Activated CD4-positive, alpha-beta T cell treated with anti-CD3 and anti-CD28 coated beads, Interleukin-2, amount 50 U/mL, for 24 hours (primary cell): ENCODE data around the gene TGFBRAP1.
"Not testable (repeated sequence)": the region's sequence is repeated elsewhere in the genome, so short reads cannot be mapped to it uniquely, and the experiment has no call there.

Source experiments
- DNase-seq, 2 donors: peaks; one replicate each; pipeline ENCODE4 v3.0.0-alpha.2; 2020; ENCODE audit warnings: low read depth in 1 of 2, low spot score in 1 of 2

Gene TGFBRAP1

DNA sequence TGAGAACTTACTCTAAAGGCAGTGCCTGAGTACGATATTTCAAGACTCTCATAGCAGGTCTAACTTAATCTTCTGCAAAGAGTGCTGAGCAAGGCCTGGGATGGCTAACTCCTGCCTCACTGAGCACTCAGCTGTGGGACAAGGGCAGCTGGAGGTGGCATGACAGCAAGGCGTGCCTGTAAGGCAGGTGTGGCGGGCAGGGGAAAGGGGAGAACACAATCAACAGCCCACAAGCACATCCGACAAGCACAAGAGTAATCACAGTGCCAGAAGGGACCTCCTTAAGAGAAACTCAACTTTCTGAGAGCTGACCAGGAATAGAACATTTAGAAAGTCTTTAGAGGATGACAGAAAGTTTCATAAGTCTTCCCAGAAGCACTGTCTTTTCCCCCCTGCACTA lies 46.0 kb downstream of the TGFBRAP1 start:
- no peak for DNase-seq

DNA sequence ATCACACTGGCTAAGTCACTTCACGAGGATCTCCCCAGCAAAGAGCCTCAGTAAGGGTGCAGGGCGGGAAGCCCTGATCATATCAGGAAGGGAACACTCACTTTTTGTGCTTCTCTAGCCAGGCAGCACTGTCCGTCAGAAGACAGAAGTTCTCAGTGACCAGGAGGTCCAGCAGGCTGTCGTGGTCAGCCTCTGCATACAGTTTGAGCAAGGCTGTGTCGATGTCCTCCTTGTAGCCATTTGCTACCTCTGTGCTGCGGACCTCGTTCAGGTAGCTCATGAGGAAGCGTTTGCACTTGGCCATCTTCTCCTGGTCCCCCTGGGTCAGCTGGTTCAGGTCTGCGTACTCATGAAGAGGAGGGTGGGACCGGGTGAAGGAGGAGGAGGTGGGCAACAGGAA lies 49.3 kb downstream of the TGFBRAP1 start:
- DNase-seq = no peak

DNA sequence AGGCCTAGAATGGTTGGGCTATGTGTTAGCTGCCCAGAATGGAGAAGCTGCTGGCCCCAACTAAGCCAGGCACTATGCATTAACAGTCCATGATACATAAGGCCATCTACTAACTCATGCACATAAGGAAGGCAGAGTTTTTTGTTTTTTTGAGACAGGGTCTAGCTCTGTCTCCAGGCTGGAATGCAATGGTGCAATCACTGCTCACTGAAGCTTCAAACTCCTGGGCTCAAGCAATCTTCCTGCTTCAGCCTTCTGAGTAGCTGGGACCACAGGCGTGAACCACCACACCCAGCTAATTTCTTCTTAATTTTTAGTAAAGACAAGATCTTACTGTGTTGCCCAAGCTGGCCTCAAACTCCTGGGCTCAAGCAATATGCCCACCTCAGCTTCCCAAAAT lies 50.4 kb downstream of the TGFBRAP1 start:
- no peak for DNase-seq

DNA sequence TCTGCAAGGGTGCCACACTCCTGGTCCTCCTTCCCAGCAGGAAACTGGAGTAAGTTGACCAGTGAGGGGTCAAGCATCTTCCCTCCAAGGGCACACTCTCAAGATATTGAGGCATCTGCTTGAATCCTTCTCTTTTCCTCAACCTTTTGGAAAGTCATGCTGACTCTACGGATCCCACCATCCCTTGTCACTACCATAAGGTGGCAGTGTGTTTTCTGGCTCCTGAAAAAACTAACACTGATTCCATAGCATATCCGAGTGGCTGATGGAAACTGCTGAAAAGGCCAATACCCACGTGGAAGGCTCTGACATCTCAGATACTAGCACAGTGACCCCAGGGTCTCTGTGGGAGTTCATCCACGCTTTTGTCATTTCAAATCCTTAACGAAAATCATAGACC lies 50.9 kb downstream of the TGFBRAP1 start:
- no peak for DNase-seq

DNA sequence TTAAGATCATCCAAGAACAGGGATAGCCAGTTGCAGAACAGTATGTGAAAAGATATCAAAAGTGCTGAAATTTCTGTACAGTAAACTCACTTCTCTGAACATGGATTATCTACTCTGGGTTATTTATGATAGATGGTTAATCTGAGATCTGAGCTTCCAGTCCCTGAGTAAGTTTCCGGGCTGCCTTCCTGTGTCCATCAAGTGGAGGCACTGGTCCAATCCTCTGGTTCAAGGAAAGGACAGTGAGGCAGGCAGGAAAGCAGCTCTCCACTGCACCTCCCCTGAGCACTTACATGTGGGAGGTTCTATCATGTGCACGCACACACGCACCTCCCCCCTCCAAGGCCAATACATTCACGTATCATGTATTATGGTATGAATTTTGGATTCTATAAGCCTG lies 55.5 kb downstream of the TGFBRAP1 start:
- no peak for DNase-seq

DNA sequence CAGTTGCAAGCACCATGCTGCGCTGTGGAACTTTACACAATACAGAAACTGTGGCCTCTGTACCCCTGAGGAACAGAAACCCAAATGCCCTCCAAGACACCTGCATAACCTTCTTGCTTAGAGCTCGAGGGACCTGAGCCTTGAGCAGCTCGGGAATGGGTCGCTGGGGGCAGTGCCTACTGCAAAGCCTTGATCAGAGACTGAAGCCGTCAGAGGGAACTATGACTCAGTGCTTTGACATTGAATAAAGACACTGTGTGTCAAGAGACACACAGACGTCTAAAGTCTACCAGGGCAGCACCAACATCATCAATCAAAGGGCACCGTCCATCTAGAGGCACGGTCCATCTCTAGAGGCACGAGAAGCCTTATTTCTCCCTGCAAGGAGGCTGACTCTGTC lies 57.4 kb downstream of the TGFBRAP1 start:
- DNase-seq = no peak

DNA sequence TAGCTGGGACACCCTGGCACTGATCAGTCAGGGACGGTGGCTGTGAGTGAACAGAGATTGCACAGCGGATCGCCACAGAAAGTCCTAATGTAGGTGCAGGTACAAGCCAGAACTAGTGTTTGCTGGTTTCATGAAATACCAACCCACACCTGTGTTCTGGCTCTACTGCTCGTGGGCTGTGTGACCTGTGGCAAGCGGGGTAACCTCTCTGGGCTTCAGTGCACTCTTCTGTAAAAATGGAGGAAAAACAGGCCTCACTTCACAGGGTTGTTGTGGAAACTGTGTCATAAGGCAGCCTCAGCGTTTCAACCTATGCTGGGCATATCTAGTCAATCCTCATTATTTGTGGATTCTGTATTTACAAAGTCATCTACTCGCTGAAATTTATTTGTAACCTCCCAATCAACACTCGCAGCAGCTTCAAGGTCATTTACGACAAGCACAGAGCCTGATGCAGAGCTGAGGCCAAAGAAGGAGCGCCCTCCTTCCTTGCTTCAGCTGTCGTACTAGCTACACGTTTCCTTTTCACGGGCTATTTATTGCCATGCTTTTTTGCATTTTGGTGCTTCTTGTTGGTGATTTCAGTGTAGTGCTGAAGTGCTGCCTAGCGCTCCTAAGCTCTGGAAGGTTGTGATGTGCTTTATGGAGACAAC lies 58.0 kb downstream of the TGFBRAP1 start:
- no peak for DNase-seq

DNA sequence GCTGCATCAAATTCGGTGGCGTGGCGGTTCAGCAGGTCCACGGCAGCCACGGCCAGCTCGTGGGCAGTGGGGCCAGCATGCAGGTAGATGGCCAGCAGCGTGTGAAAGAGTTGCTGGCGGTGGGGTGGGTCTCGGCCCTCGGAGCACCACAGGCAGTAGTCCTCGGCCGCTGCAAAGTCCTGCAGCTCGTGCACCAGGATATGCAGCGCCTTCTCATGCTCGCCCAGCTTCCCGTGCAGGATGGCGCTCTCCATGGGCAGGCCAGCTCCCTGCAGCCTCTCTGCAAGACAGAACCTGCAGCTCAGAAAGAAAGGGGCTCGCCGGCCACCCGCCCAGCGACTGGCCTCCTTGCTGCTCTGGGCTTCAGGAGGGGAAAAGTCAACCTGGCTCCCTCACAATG lies 60.1 kb downstream of the TGFBRAP1 start:
- DNase-seq = no peak

DNA sequence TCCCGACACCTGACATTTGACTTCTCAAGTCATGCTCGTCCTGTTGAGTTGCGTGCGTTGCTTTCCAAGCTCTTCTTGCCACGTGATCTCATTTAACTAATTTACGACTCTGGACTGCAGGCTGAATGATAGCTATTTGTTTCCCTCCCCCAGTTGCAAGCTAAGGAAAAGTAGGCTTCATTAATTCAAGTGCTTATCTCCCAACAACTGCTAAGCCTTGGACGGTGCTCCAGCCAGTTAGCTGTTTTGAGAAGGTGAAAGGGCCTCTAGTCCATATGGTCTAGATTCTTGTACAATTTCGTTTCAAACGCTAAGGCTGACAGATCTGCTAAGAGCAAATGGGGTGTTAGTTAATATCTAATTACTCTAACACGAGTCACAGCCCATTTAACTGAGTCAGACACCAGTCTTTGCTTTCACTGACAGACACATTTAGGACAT lies 66.9 kb downstream of the TGFBRAP1 start:
- DNase-seq = no peak

DNA sequence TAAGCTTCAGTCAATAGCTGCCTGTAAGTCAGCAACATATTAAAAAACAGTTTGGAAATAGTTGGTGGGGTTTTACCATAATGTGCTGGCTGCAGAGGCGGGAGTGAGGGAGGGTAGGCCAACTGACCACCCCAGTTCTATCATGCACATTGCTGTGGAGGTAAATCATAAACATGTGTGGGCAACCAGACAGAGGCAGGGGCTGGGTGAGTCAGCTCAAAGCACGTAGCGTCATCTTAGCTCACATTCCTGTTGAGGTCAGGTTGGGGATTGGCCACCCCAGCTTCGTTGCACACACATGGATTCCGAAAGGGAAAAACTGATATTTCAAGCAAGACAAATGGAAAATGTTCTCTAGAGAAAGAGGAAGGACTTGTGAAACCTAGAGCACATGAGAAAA lies 68.5 kb downstream of the TGFBRAP1 start:
- DNase-seq = no peak

DNA sequence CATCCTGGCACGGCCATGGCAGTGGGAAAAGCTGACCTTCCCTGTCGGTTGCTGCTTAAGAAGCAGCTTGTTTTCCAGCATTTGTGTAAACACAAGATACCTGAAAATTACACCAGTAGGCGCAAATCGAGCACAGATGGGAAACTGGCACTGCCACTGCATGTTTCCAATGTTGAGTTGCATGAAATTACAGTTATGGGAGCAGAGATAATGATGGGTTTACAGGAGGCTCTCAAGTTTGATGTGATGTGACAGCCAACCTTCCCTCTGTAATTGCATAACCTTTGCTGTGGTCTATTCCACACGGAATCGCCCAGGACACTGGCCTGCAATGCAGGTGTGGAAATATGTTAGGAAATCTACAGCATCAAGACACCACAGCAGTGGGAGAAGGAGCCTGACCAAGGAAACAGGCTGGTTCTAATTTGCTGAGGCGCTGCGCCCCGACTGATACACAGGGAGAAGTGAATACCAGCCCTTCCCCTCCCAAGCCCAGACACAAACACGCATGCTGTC lies 70.6 kb downstream of the TGFBRAP1 start:
- DNase-seq = no peak

DNA sequence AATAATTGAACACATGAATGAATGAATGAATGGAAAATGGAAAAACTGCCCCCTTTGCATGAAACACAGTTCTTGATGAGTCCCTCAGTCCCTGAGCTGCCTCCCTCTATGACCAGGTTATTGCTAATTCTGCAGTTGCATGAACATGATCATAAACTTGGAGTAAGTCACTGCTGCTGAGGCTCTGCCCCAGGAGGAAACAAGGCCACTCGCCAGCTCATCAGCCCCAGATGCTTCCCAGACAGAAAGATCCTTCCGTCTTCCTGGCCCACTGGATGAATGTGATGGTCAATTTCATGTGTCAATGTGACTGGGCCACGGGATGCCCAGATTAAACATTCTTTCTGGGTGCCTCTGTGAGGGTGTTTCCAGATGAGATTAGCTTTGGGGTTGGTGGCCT lies 71.6 kb downstream of the TGFBRAP1 start:
- DNase-seq = no peak

DNA sequence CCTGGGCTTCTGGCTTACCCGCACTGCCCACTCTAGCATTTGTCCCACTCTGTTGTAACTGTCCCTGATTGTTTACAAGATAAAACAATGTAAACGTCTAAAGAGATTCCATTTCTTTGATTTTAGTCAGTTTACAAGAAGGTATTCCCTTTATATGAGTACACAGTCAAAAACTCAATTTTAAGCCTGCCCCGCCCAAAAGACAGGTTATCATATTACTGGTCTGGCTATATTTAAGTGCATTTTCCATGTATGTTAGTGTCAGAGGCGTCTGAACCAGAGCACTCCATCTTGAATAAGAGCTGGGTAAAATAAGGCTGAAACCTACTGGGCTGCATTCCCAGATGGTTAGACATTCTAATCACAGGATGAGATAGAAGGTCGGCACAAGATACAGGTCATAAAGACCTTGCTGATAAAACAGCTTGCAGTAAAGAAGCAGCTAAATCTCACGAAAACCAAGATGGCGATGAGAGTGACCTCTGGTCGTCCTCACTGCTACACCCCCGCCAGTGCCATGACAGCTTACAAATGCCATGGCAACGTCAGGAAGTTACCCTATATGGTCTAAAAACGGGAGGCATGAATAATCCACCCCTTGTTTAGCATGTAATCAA lies 73.0 kb downstream of the TGFBRAP1 start:
- no peak for DNase-seq

DNA sequence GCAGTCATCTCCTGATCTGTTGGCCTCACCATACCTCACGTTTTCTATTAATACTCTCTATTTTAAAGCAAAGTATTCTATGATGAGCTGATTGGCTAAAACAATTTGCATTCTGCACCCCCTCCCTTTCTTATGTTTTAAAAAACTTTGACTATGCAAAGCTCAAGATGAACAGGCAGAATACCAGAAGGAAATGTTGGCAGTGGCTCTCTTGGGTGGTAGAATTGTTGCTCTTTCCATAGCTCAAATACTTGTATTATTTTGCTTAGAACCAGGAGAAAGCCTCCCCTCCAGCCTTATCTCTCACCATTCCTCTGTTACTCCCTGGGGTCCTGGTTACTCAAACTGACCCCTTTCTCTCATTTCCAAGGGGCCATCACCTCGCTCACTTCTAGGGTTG lies 73.6 kb downstream of the TGFBRAP1 start:
- DNase-seq = no peak

DNA sequence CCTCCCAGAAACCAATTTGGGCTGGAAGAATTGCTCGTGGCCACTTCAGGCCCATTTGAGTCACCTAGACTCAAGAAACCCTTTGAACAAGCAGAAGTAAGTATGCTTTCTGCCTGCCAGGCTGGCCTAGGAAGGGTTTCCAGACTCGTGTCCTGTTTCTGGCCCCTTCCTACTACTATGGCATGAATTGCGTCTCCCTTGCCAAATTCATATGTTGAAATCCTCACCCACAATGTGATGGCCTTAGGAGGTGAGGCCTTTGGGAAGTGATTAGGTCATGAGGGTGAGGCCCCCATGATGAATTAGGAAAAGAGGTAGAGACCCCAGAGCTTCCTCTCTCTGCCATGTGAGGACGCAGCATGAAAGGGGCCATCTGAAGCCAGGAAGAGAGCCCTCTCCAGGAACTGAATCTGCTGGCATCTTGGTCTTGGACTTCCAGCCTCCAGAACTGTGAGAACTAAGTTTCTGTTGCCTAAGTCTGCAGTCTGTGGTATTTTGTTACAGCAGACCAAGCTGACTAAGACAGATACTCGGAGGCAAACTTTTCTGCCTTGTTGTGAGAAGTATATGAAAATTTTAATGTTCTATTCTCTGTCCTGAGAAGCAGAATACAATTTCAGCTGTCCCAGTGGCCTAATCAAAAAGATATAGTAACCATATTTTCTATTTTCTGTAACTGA lies 74.9 kb downstream of the TGFBRAP1 start:
- no peak for DNase-seq

DNA sequence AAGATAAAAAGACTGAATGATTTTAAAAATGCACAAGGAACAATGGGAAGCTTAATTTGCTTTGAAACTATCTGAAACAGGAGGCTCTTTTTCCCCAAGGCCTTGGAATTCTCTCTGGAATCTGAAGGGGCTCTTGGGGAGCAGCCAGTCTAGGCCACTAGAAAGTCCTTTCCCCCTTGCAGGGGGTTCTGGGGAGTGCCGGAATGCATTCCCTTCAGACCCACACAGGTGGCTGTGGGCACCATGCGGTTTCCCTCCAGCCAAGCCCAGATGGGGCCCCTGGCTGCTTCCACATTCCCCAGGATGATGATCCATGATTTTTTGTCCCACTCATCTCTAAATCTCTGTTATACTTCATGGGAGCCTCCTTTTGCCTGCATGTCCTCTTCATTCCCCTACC lies 77.3 kb downstream of the TGFBRAP1 start:
- no peak for DNase-seq

DNA sequence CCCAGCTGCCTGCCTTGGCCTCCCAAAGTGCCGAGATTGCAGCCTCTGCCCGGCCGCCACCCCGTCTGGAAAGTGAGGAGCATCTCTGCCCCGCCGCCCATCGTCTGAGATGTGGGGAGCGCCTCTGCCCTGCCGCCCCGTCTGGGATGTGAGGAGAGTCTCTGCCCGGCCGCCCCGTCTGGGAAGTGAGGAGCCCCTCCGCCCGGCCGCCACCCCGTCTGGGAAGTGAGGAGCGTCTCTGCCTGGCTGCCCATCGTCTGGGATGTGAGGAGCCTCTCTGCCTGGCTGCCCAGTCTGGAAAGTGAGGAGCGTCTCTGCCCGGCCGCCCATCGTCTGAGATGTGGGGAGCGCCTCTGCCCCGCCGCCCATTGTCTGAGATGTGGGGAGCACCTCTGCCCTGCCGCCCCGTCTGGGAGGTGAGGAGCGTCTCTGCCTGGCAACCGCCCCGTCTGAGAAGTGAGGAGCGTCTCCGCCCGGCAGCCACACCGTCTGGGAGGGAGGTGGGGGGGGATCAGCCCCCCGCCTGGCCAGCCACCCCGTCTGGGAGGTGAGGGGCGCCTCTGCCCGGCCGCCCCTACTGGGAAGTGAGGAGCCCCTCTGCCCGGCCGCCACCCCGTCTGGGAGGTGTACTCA lies 78.4 kb downstream of the TGFBRAP1 start:
- DNase-seq = not testable (repeated sequence)

DNA sequence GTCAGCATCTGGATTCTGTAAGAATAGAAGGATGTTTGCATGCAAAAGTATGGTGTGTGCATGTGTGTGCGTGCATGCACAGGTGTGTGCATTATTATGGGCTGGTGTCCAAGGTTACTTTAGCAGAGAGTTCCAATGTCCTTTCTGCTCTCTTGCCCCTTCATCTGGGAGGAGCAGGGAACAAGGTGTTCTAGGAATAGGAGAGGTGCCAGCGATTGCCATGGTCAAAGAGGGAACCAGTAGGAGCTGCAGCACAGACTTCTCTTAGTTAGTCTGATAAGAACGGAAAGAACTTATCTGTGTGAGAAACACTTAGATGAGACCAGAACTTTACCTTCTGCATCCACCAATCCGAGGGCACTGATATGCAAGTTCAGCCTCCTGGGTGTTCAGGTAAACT lies 79.6 kb downstream of the TGFBRAP1 start:
- DNase-seq = no peak

DNA sequence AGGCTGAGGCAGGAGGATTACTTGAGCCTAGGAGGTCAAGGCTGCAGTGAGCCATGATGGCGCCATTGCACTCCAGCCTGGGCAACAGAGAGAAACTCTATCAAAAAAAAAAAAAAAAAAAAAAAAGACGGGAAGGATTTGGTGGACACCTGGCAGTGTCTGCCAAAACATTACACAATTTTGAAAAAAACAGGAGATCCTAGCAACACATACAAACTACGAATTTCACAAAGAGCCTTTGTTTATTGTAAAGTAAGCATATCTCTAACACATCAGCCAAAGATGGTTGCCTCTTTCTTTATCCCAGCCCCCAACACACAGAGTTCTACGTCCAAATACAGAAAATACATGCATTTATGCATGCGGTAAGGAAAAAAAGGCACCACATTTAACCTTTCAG lies 80.4 kb downstream of the TGFBRAP1 start:
- no peak for DNase-seq

DNA sequence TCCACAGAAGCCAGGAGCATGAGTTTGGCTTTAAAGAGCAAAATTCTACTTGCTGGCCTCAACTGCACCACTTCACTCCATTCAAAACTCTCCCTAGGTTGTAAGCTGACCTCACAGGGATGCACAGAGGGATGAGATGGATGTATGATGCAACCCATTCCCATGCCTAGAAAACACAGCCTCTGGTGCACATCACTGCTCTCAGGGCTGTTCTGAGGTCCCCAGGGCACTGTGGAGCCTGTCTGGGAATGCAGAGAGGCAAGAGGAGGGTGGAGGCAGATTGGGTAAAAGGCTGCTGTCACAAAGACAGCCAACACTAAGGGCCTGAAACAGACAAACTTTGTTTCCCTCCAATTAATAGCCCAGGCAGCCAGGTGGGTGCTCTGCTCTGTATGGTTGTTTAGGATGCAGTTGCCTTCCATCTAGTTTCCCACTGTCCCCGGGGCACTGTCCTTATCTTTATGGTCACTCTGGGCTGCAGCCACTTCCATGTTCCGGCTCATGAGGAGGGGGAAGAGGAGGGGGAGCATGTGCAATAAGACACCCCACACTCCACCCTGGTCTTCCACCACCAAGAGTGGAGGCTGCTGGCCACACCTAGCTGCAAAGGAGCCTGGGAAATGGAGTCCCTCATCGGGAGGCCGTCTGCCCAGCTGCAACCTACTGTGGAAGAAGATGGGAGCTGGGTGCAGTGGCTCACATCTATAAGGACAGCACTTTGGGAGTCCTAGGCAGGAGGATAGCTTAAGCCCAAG lies 81.0 kb downstream of the TGFBRAP1 start:
- no peak for DNase-seq

DNA sequence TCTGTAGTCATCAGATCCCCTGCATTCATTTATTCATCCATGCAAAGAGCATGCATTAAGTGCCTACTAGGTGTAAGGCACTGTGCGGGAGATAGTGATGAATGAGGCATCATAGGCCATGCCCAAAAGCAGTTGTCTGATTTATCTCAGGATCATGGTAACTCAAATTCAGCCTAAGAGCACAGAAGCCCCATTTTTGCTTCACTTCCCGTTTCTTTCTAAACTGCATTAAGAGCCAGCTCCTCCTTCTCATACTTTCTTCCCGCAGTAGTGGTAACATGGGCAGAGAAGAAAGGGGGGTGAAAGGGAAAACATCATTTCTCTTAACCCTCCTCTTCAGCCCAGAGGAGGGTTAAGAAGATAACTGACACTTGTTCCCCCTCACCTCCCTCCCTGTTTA lies 85.1 kb downstream of the TGFBRAP1 start:
- DNase-seq = no peak
